ENCODE measurements around the gene CTTN. TPM values are rescaled to one million over a fixed set of nuclear protein-coding genes. Genes with fewer than 3 reads are reported as not detected.
"Not testable (repeated sequence)": the region's sequence is repeated elsewhere in the genome, so short reads cannot be mapped to it uniquely, and the experiment has no call there.

CTTN gene
- total RNA-seq, 1 experiment from 2014 or later = 224 TPM

DNA sequence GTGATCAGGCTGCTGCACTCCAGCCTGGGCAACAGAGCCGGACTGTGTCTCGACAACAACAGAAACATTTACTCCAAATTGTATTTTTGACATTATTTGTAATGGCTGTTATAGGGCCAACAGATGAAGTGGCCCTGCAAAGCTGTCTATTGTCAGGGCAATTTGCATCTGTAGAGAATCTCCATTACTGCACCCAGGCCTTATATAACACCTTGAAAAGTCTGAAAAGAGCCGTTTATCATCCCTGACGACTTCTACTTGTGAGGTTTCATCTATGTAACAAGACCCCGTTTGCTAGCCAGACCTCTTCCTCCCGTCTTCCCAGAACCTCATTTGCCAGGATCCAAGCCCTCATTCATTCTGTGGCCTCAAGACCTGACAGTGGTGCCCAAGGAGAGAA lies 9.1 kb upstream of the CTTN start:
- Histone ChIP-seq H2AFZ (ENCODE audit: low read length) (no peak overlapping the region), H3K18ac (ENCODE audit: insufficient read length, low read depth, low read length) (no peak overlapping the region), H2BK15ac (ENCODE audit: low read depth, low read length) (no peak overlapping the region), H3K14ac (ENCODE audit: insufficient read depth, low read length) (no peak overlapping the region), H2BK20ac (ENCODE audit: low read depth, low read length, poor library complexity, severe bottlenecking) (no peak overlapping the region), H3K9me3 (ENCODE audit: control insufficient read depth, low read depth, low read length) (no peaks in the 10 kb centered on the region), H3K23ac (ENCODE audit: insufficient read length, low read depth, low read length) (no peak overlapping the region), H4K8ac (replicated peaks; ENCODE audit: insufficient read length, low read depth, low read length) (no peak overlapping the region), H3K27me3 (ENCODE audit: insufficient read depth, low read length) (no peaks in the 10 kb centered on the region), H4K5ac (ENCODE audit: insufficient read length, low read depth, low read length) (no peak overlapping the region), H3K56ac (ENCODE audit: insufficient read length, low read depth, low read length) (no peak overlapping the region), H3K4me1 (ENCODE audit: insufficient read depth, low read length) (peaks cover 11% of the 10 kb centered on the region; the same call in 1 of the 2 replicates), H2BK120ac (ENCODE audit: low read depth, low read length, poor library complexity, severe bottlenecking) (no peak overlapping the region), H2AK5ac (ENCODE audit: insufficient read length, low read length) (no peak overlapping the region), H4K20me1 (ENCODE audit: control insufficient read depth, insufficient read depth, insufficient read length) (no peaks in the 10 kb centered on the region), H4K91ac (ENCODE audit: insufficient read length, low read depth, low read length) (no peak overlapping the region), H2BK12ac (ENCODE audit: insufficient read length, low read depth, low read length) (no peak overlapping the region), H3T11ph (ENCODE audit: low read length) (no peak overlapping the region), H3K79me1 (ENCODE audit: insufficient read depth, low read depth, low read length, poor library complexity, severe bottlenecking) (no peaks in the 10 kb centered on the region), H3K27ac (ENCODE audit: insufficient read length, low read depth, low read length) (no peak overlapping the region), H3K4me2 (ENCODE audit: insufficient read depth, insufficient read length, low read length) (no peak overlapping the region), H3K4ac (ENCODE audit: low read depth, low read length) (no peak overlapping the region), H3K79me2 (ENCODE audit: insufficient read depth, low read length) (no peaks in the 10 kb centered on the region), H2BK5ac (ENCODE audit: insufficient read length, low read length) (no peak overlapping the region), H3K23me2 (ENCODE audit: insufficient read length, low read depth, low read length, poor library complexity, severe bottlenecking) (no peaks in the 10 kb centered on the region), H3K9ac (ENCODE audit: extremely low read depth, insufficient read length, low read length) (no peak overlapping the region)
- no peak overlapping the region for H3K4me3 Mint-ChIP-seq
- no CpG with 5 or more reads among the region's 6 CpGs for WGBS (ENCODE audit: extremely low coverage, insufficient read length, low lambda C conversion rate)
- H3K9me3 Mint-ChIP-seq = no peaks in the 10 kb centered on the region
- H3K36me3 Mint-ChIP-seq (ENCODE audit: insufficient read depth in 1 of 3, low read depth in 3 of 3) = peaks cover 26 to 40% (median 39%) of the 10 kb centered on the region in 3 experiments
- peaks cover 18 to 30% of the 10 kb centered on the region in 2 experiments for H3K4me1 Mint-ChIP-seq
- TF ChIP-seq, protein P1, sequence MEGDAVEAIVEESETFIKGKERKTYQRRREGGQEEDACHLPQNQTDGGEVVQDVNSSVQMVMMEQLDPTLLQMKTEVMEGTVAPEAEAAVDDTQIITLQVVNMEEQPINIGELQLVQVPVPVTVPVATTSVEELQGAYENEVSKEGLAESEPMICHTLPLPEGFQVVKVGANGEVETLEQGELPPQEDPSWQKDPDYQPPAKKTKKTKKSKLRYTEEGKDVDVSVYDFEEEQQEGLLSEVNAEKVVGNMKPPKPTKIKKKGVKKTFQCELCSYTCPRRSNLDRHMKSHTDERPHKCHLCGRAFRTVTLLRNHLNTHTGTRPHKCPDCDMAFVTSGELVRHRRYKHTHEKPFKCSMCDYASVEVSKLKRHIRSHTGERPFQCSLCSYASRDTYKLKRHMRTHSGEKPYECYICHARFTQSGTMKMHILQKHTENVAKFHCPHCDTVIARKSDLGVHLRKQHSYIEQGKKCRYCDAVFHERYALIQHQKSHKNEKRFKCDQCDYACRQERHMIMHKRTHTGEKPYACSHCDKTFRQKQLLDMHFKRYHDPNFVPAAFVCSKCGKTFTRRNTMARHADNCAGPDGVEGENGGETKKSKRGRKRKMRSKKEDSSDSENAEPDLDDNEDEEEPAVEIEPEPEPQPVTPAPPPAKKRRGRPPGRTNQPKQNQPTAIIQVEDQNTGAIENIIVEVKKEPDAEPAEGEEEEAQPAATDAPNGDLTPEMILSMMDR (conservative IDR thresholded peaks at IDR 0.05) = no peak
- no peak for DNase-seq
- H3K27me3 Mint-ChIP-seq (ENCODE audit: low read depth) = no peaks in the 10 kb centered on the region
- H3K27ac Mint-ChIP-seq = peak overlapping the region; percentile 59 to 72 (median 59); a peak in 6 of 7 replicates

DNA sequence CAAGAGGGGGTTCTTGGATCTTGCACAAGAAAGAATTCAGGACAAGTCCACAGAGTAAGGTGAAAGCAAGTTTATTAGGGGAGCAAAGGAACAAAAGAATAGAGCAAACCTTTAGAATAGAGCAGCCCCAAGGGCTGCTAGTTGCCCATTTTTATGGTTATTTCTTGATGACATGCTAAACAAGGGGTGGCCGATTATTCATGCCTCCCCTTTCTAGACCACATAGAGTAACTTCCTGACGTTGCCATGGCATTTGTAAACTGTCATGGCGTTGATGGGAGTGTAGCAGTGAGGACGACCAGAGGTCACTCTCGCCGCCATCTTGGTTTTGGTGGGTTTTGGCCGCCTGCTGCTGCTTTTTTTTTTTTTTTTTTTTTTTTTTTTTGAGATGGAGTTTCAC lies 7.4 kb upstream of the CTTN start:
- not testable (repeated sequence) for H3K14ac ChIP-seq (ENCODE audit: insufficient read depth, low read length); H2BK12ac ChIP-seq (ENCODE audit: insufficient read length, low read depth, low read length); H3K23ac ChIP-seq (ENCODE audit: insufficient read length, low read depth, low read length); H4K20me1 ChIP-seq (ENCODE audit: control insufficient read depth, insufficient read depth, insufficient read length); H3K56ac ChIP-seq (ENCODE audit: insufficient read length, low read depth, low read length); H3K9me3 Mint-ChIP-seq; H3T11ph ChIP-seq (ENCODE audit: low read length); H3K27ac ChIP-seq (ENCODE audit: insufficient read length, low read depth, low read length); H2BK120ac ChIP-seq (ENCODE audit: low read depth, low read length, poor library complexity, severe bottlenecking); H3K23me2 ChIP-seq (ENCODE audit: insufficient read length, low read depth, low read length, poor library complexity, severe bottlenecking); H3K4ac ChIP-seq (ENCODE audit: low read depth, low read length); H2BK20ac ChIP-seq (ENCODE audit: low read depth, low read length, poor library complexity, severe bottlenecking); H3K18ac ChIP-seq (ENCODE audit: insufficient read length, low read depth, low read length); H3K27me3 Mint-ChIP-seq (ENCODE audit: low read depth); H2AFZ ChIP-seq (ENCODE audit: low read length); H3K27me3 ChIP-seq (ENCODE audit: insufficient read depth, low read length); H2BK5ac ChIP-seq (ENCODE audit: insufficient read length, low read length); H2AK5ac ChIP-seq (ENCODE audit: insufficient read length, low read length); H4K5ac ChIP-seq (ENCODE audit: insufficient read length, low read depth, low read length); H3K4me2 ChIP-seq (ENCODE audit: insufficient read depth, insufficient read length, low read length); H3K9ac ChIP-seq (ENCODE audit: extremely low read depth, insufficient read length, low read length); H4K91ac ChIP-seq (ENCODE audit: insufficient read length, low read depth, low read length); H4K8ac ChIP-seq (replicated peaks; ENCODE audit: insufficient read length, low read depth, low read length); H2BK15ac ChIP-seq (ENCODE audit: low read depth, low read length); H3K9me3 ChIP-seq (ENCODE audit: control insufficient read depth, low read depth, low read length); H3K79me1 ChIP-seq (ENCODE audit: insufficient read depth, low read depth, low read length, poor library complexity, severe bottlenecking); H3K79me2 ChIP-seq (ENCODE audit: insufficient read depth, low read length)
- peaks cover 11% of the 10 kb centered on the region; the same call in 1 of the 2 replicates for H3K4me1 ChIP-seq (ENCODE audit: insufficient read depth, low read length)
- H3K27ac Mint-ChIP-seq = peak overlapping the region in 2 of 3 experiments; percentile 52 to 85; a peak in 4 of 7 replicates
- H3K4me3 Mint-ChIP-seq = peak overlapping the region in 1 of 2 experiments; percentile 30; a peak in 2 of 5 replicates
- no CpG with 5 or more reads among the region's 7 CpGs for WGBS (ENCODE audit: extremely low coverage, insufficient read length, low lambda C conversion rate)
- DNase-seq = peak; percentile 52
- H3K36me3 Mint-ChIP-seq (ENCODE audit: insufficient read depth in 1 of 3, low read depth in 3 of 3) = peaks cover 30 to 39% (median 37%) of the 10 kb centered on the region in 3 experiments
- peaks cover 16 to 27% of the 10 kb centered on the region in 2 experiments for H3K4me1 Mint-ChIP-seq

Measured in H9 (cell line).